Amygdala (tissue), 56 donors: ENCODE measurements around the gene STPG4.
"Not testable (repeated sequence)": the region's sequence is repeated elsewhere in the genome, so short reads cannot be mapped to it uniquely, and the experiment has no call there.

Experiments
- DNase-seq, 56 donors: peaks; one replicate each; lab custom pipeline; 2025; lab: John Stamatoyannopoulos, UW

Gene STPG4, protein sequence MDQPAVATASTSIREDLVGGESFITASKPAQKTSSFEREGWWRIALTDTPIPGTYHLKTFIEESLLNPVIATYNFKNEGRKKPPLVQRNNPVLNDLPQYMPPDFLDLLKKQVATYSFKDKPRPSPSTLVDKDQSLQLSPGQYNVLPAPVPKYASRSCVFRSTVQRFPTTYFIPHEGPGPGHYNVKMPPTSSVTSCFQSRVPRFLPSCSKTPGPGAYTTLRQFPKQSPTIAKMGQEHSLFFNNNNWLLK

DNA sequence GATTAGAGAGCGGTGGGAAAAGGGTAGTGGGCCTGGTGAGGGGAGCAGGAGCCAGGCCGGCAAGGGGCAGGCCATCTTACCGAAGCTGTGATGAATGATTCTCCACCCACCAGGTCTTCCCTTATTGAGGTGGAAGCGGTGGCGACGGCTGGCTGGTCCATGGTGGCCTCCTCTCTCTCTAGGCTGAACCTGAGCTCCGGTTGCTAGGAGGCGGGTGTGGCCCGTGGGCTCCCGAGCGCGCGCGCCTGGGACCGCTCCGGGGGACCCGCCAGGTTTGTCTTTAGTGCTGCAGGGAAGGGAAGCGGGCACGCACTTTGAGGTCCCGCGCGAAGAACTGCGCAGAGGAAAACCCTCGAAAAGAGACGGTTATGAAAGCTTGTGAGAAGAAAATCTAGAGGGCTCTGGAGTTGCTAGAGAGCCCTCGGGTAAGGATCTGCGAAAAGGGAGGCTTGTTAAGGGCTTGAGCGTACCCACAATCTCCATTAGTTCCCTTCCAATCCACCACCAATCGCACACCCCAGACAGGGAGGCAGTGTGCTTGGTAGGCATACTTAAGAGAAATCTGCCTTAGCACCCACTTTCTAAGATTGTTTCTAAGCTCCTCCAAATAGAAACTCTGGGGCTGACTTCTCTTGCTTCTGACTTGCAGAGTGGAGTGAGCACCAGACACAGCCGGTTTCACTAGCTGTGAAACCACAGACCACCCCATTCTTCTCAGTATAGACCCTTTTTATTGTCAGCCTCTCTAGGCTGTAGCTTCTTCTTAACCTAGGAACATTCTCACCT, at the start of gene STPG4:
Gene STPG4, minus strand, starts transcription at position 218 of the 786 bp plus-strand sequence. Its CDS starts 57 bp downstream, at position 161.
- no peak for DNase-seq

DNA sequence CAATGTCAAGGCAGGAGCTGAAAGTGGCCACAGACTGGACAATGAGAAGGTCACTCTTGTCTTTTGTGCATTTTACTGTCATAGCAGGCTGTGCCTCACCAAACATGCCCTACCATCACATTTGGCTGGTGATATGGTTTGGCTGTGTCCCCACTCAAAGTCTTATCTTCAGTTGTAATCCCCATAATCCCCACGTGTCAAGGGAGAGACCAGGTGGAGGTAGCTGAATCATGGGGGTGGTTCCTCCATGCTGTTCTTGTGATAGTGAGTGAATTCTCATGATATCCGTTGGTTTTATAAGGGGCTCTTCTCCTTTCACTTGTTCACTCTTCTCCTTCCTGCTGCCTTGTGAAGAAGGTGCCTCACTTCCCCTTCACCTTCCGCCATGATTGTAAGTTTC, 49.6 kb upstream of the STPG4 start:
- DNase-seq = no peak

DNA sequence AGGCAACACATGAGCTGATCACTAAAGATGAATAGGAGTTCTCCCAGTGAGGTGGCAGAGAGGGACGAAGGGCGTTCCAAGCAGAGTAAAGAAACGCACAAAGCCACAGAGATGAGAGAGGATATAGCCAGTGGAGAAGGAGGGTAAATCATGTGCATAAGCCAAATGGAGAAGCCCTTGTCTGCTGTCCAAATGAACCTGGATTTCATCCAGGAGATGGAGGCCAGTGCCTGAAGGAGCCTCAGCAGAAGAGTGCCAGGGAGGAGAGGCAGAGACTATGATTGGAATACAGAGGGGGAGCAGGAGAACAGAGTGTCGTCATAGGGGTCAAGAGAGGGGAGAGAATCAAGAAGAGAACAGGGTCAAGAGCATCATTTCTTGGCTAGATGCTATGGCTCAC, 48.9 kb upstream of the STPG4 start:
- no peak for DNase-seq

DNA sequence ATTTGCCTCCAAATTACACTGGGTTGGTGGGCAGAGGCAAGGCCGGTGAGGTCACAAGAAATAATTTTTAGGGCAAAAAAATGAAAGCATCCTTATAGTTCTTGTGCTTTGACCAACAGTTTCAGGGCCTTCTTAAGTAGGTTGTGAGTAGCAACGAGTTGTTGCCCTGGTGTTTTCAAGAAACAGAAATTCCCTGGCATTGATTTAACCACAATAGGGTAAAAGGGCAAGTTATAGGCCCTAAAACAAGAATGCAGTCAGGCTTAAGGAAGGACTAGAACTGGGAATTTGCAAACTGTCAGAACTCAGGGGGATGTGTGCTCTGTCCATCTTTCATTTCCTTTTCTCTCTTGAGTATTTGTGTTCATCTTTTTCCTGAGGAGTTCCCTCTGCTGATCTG, 46.1 kb upstream of the STPG4 start:
- no peak for DNase-seq

DNA sequence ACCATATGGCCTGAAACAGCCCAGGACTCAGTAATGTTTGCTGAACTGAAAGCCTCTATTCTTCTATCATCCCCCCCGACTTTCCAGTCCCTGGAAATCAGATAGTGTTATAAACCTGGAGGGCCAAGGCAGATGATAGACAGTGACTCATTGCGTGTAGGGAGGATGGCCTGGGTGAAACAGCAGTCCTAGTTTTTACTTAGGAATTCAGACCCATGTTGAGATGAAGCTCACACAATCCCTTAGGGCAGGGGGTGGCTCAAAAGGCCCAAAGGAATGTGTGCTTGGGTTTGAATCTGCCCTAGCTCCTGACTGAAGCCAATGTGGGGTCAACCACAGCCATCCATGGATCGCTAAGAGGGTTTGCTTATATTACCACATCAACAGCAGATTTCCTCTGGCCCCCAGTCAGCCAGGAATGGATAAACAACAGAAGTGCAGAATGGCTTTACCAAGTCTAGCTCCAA, 43.9 kb upstream of the STPG4 start:
- DNase-seq = no peak

DNA sequence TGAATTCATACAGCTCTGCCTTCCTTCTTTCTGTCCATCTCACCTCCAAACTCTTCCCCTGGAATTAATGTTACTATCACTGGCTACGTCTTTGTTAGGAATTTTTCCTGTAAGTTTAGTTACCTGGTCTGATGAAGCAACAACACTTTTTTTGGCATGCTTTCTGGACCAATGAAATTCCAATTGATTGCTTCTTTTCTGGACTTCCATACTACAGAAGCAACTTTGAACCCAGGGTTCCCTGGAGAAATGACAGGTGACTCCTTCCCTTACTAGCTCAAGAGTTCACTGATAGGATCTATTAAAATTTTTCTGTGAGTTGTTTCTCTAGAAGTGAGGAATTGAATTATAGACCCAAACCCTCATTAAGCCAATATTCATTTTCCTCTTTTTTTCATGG, 41.4 kb upstream of the STPG4 start:
- no peak for DNase-seq

DNA sequence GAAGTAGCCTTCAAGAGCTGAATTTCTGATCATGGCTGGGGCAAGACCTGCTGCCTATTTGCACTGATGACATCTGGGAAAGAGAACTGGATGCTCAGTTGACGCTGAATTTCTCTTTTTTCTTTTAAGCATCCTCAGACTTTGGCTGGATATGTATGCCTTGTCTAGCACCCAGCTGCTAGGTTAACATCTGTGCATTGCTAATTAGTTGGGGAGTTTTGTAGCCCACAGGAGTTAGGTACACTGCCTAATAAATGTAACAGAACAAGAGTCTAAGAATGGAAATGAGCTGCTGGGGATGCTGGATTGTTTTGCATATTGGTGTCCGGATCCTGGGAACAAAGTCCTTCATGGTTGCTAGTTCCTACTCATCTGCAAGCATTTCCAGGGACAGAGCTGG, 40.9 kb upstream of the STPG4 start:
- DNase-seq = no peak

DNA sequence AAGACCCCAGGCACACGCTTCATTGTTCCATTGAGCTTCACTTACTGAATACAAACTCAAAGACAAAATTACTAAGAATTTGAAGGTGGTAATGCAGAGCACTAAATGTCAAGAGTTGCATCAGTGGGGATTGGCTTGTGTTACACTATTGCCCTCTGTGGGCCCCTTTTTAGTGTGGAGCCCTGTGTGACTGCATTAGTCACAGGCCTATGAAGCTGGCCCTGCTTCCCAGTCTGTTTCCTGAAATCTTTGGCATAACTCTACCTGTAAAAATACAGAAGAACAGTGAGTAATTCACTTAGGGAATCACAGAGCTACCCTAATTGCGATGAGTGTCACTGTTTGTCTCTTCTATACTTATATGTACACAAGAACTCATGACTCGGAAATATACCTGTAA, 40.0 kb upstream of the STPG4 start:
- DNase-seq = no peak

DNA sequence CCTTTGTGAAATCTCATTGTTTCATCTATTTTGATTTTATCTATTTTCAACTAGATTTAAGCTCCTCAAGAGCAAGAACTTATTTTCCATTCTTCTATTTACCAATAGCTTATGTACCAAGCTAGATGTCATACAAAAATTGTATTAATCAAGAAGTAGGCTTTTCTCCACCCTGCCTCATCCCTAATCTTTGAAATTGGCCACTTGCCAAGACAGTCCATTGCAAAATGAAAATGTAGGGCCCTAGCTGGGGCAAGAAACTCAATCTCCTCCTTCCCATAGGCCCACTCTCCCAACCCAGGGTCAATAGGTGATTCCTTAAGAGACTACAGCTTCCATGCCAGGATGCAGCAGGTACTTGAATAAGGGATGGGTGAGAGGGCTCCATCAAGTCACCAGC, 39.3 kb upstream of the STPG4 start:
- DNase-seq = no peak

DNA sequence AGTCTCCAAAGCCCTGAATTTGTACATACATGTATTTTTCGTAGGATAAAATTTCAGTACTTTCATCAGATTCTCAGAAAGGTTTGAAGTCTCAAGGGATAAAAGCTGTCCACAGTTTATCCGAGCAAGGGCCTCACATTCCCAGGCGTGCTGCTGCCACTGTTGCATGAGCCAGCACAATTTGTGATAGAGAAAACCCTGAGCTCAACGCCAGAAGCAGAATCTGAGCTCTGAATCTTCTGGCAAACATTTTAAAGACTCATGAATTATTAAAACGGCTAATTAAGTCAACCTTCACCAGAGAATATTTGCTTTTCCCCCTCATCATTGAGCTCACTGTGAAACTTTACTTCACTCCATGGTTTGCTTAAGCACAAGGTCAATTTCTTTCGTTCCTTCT, 38.5 kb upstream of the STPG4 start:
- DNase-seq = peak in 14 of 56 donors; percentile 11 to 50 (median 24)

DNA sequence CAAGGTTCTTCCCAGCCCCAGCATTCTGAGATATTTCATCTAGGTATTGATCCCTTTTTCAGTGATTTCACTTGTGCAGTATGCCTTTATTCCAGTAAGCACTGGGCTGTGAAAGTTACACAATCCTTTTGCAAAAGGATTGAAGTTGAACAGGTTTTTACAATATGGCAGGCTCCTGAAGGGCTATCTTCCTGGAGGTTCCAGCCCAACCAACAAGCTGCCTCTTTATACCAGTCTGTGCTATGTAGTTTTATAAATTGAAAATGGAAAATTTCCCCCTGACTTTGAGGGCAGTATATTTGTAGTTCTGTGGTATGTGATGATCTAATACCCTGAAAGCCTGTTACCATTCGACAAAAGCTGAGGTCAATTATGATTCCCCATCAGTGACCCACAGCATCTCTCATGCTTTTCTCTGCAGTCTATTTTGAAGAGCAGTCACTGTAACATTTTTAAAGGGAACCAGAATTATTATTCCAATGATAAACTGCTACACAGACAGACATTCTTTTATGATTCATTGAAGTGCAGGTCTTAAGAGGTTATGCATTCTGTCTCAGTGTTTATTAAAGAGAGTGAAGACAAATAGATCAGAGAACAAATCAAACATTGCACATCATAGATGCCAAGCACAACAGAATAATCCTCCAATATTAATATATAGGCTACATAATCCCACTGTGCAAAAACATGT, 35.2 kb upstream of the STPG4 start:
- no peak for DNase-seq

DNA sequence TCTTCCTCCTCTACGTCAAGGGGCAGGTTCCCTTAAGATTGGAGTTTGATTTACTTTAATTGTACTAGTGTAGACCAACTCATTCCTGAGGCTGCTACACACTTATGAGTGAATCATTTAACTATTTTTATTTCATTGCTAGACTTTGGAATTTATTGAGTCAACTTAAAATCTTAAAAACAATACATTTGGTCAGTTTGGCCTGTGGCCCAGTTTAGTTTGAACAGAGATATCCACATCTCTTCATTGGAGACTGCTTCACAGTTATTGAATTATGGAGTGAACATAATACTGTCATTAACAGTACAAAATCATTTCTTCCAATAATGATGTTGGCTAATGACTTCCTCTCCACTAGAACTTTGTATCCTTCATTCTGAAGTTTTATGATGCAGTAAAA, 34.5 kb upstream of the STPG4 start:
- no peak for DNase-seq

DNA sequence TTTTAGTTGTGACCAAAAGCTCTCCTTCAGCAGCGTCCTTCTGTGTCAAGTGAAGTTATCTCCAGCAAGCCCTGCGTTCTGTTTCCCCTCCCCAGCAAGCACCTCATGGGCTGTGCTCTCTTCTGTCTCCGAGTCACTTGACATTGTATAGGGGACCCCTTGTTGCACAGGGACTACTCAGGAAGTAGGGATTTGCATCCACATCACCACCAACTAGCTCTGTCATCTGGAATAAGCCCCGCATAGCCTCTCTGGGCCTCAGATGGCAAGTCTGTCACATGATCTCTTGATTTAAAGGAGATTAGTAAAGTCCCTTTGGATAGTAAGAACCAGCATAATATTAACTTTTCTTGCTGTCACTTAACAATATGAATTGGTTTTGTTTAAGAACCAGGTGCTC, 32.0 kb upstream of the STPG4 start:
- DNase-seq = no peak

DNA sequence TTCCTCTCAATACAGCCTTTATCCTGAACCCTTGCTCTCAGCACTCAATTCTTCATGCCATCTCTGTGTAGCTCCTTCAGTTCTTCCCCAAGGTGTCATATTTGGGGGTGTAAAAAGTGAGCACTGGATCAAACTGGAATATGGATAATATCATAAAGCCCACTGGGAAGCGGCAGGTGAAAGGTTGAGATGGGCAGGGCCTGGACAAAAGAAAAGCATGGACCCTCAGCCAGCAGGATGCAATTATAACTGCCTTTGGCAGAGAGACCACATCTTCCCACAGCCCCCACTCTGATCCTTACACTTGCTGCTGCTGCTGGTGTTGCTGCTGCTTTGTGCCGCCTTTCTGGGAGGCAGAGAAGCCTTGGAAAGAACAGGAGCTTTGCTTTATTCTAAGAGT, 31.2 kb upstream of the STPG4 start:
- no peak for DNase-seq

DNA sequence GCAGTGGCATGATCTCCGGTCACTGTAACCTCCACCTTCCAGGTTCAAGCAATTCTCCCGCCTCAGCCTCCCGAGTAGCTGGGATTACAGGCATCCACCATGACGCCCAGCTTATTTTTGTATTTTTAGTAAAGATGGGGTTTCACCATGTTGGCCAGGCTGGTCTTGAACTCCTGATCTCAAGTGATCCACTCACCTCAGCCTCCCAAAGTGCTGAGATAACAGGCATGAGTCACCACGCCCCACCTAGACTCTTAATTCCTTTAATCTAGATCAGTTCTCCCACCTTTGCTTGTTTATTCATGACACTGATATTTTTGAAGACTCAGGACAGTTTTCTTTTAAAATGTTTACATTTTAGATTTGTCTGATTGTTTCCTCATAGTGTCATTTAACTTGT, 30.0 kb upstream of the STPG4 start:
- not testable (repeated sequence) for DNase-seq

DNA sequence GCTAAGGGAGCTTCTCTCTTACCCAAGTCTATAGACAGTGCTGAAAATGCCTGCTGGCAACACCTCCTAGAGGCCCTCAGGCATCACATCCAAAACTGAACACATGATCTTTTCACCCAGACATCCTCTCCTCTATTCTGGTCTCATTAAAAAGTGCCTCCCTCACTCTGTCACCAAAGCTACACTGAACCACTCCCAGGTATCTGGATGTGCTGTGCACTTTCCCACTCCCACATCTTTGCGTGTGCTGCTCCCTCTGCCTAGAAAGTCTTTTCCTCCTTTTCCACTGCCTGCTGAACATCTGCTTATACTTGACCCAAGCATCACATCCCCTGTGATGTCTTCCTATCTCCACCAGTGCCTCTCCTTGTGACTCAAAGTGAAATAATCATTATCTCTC, 26.1 kb upstream of the STPG4 start:
- DNase-seq = no peak

DNA sequence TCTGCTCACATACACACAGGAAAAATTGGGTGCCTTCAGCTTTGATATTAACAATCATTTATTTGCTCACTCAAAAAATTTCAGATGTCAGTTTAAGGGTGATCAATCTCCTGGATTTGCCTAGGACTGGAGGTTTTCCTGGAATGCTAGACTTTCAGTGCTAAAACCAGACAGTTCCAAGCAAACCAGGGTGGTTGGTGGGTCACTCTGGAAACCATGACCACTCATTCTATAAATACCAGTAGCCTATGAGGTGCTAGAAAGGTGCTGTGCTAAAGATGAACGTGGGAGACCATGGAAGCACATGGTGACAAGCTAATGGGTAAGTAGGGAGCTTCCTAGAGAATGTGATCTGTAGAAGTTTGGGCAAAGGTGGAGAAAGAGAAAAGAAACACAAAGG, 25.4 kb upstream of the STPG4 start:
- DNase-seq = no peak

DNA sequence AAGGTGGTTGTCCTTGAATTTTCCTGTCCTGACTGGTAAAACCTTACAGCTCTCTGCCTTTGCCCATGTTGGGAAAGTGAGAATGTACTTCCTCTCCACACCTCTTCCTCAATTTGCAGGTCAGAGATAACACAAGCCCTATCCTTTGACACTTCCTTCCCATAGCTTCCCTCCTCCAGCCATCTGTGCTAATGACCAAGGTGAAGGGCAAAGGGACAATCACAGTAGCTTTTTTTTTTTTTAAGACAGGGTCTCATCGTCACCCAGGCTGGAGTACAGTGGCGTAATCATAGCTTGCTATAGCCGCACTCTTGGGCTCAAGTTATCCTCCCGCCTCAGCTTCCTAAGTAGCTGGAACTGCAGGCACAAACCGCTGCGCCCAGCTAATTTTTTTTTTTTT, 24.3 kb upstream of the STPG4 start:
- DNase-seq = no peak

DNA sequence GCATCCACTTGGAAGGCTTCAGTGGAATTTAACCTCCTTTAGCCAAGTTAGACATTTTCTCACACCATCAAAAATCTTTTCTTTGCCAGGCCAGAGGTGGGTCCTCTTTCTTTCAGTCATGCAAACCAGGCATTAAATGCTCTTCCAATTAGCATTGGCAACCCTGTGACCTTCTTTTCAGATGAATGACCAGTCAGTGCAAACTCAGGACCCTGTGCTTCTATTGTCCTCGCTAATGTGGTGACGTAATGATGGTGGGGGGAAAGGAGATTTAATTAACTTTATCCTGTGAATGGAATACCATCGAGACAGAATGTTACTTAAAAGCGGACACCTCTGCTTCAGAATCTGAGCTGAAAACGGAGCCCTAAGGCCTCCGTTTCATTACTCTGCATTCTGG, 23.2 kb upstream of the STPG4 start:
- no peak for DNase-seq

DNA sequence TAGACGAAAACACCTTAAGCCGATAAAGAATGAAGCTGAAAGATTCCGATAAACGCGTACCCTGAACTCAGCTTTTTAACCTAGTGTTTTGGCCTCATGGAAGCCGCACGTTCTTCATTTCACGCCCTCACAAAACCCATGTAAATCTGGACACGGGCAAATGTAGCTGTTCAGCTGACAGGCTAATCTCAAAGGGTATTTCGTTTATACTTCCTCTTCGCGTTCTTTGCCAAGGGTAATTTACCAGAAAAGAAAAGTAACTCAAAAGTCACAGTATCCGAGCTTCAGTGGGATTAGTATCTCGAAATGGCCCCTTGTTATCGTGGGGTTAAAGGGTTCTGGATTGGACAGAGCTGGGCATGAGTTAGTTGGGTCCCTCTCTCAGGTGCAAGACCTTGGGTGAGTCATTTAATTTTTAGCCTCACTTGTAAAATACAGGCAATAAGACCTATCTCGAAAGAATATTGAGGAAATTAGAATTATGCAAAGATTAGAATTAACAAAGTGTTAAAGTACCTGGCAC, 22.0 kb upstream of the STPG4 start:
- DNase-seq = peak in 1 of 56 donors; percentile 46

DNA sequence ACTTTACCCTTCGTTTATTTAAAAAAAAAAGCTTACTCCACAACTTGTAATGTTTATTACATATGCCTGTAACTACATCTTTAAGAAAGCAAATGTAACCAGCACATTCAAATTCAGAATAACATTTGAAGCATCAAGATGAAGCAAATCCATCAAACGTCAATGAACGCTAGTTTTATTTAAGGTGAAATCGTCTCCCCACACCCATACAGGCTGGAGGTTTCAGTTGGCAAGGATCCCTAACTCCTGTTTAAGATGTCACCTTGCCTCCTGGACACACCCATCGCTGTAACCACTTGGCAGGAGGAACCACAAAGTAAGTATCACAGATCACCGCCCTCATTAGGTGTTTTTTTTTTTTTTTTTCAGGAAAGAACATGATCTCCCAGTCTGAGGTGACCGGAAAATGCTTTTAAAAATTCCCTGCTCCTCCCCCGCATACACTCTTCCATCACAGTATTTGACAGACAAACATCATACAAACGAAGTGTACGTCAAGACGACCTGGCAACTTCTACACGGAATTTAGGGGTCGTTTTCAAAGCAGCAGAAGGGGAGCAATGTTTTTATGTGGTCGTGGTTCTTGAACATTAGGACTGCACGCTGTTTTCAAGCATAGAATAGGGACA, 19.7 kb upstream of the STPG4 start:
- DNase-seq = no peak
